ENCODE measurements around the gene ECM2.

Gene ECM2

GRCh38 chr9:92514635-92515034 lies 21.2 kb downstream of the ECM2 start:
- no peaks in the 10 kb centered on the region for H3K9me2 ChIP-seq (replicated peaks; ENCODE audit: insufficient read depth, low read length)
- no peak overlapping the region for H3K4me2 ChIP-seq (ENCODE audit: low read depth, low read length, poor library complexity, severe bottlenecking)
- no peak overlapping the region for H3K4me3 ChIP-seq (ENCODE audit: insufficient read depth, low read length, poor library complexity, severe bottlenecking)
- TF ChIP-seq CTCF (IDR thresholded peaks at IDR 0.05; ENCODE audit: insufficient read depth, low read length, poor library complexity, severe bottlenecking) (no peak), EZH2phosphoT487 (conservative IDR thresholded peaks at IDR 0.05; ENCODE audit: low read length) (no peak)
- no peak overlapping the region for H3K9ac ChIP-seq (ENCODE audit: low read length)
- no peaks in the 10 kb centered on the region for H3K27me3 ChIP-seq (ENCODE audit: low read length)
- no peaks in the 10 kb centered on the region for H3K36me3 ChIP-seq (ENCODE audit: low read length)
- no peak overlapping the region for H3K27ac ChIP-seq (ENCODE audit: low read depth, low read length)
- H4K20me1 ChIP-seq (ENCODE audit: low read depth, low read length) = no peaks in the 10 kb centered on the region
- no peaks in the 10 kb centered on the region for H3F3A ChIP-seq (ENCODE audit: insufficient read depth)
- H2AFZ ChIP-seq (ENCODE audit: low read depth, low read length, severe bottlenecking) = no peak overlapping the region
- H3K79me2 ChIP-seq (ENCODE audit: insufficient read depth, low read length) = no peaks in the 10 kb centered on the region
- no peaks in the 10 kb centered on the region for H3K9me3 ChIP-seq (ENCODE audit: insufficient read depth, low read length)

- no peaks in the 10 kb centered on the region for H3K79me2 ChIP-seq (ENCODE audit: insufficient read depth, low read length)
- H3K9me2 ChIP-seq (replicated peaks; ENCODE audit: insufficient read depth, low read length) = no peaks in the 10 kb centered on the region
- H3K27ac ChIP-seq (ENCODE audit: low read depth, low read length) = no peak overlapping the region
- H2AFZ ChIP-seq (ENCODE audit: low read depth, low read length, severe bottlenecking) = no peak overlapping the region
- H3K4me2 ChIP-seq (ENCODE audit: low read depth, low read length, poor library complexity, severe bottlenecking) = no peak overlapping the region
- no peak overlapping the region for H3K4me3 ChIP-seq (ENCODE audit: insufficient read depth, low read length, poor library complexity, severe bottlenecking)
- no peaks in the 10 kb centered on the region for H3F3A ChIP-seq (ENCODE audit: insufficient read depth)
- no peak overlapping the region for H3K9ac ChIP-seq (ENCODE audit: low read length)
- no peaks in the 10 kb centered on the region for H3K36me3 ChIP-seq (ENCODE audit: low read length)
- no peaks in the 10 kb centered on the region for H3K9me3 ChIP-seq (ENCODE audit: insufficient read depth, low read length)
- no peak for TF ChIP-seq EZH2phosphoT487 (conservative IDR thresholded peaks at IDR 0.05; ENCODE audit: low read length)
- no peak for TF ChIP-seq CTCF (IDR thresholded peaks at IDR 0.05; ENCODE audit: insufficient read depth, low read length, poor library complexity, severe bottlenecking)
- no peaks in the 10 kb centered on the region for H4K20me1 ChIP-seq (ENCODE audit: low read depth, low read length)
- H3K27me3 ChIP-seq (ENCODE audit: low read length) = no peaks in the 10 kb centered on the region
Measured at GRCh38 chr9:92513349-92513748, 22.4 kb downstream of the ECM2 start.

- Histone ChIP-seq H3K27ac (ENCODE audit: low read depth, low read length) (no peak overlapping the region), H3K4me2 (ENCODE audit: low read depth, low read length, poor library complexity, severe bottlenecking) (no peak overlapping the region), H3K79me2 (ENCODE audit: insufficient read depth, low read length) (no peaks in the 10 kb centered on the region), H3K27me3 (ENCODE audit: low read length) (no peaks in the 10 kb centered on the region), H2AFZ (ENCODE audit: low read depth, low read length, severe bottlenecking) (no peak overlapping the region), H4K20me1 (ENCODE audit: low read depth, low read length) (no peaks in the 10 kb centered on the region), H3K9me2 (replicated peaks; ENCODE audit: insufficient read depth, low read length) (no peaks in the 10 kb centered on the region), H3K9ac (ENCODE audit: low read length) (no peak overlapping the region), H3K4me3 (ENCODE audit: insufficient read depth, low read length, poor library complexity, severe bottlenecking) (no peak overlapping the region), H3K9me3 (ENCODE audit: insufficient read depth, low read length) (no peaks in the 10 kb centered on the region), H3K36me3 (ENCODE audit: low read length) (no peaks in the 10 kb centered on the region), H3F3A (ENCODE audit: insufficient read depth) (no peaks in the 10 kb centered on the region)
- TF ChIP-seq CTCF (IDR thresholded peaks at IDR 0.05; ENCODE audit: insufficient read depth, low read length, poor library complexity, severe bottlenecking) (no peak), EZH2phosphoT487 (conservative IDR thresholded peaks at IDR 0.05; ENCODE audit: low read length) (no peak)
Measured at GRCh38 chr9:92512622-92513021, 23.2 kb downstream of the ECM2 start.

Measured in SU-DHL-6 (cell line).